Fibroblast of pulmonary artery (primary cell): ENCODE data around the gene STEAP1B.
"Not testable (repeated sequence)": the region's sequence is repeated elsewhere in the genome, so short reads cannot be mapped to it uniquely, and the experiment has no call there.

Experiments
- DNase-seq: peaks from one replicate; pipeline ENCODE4 v3.0.0-alpha.2; 2010; ENCODE audit warnings: low read depth
- H3K4me3 ChIP-seq: replicated peaks from 2 replicates; pipeline ENCODE4 v1.5.1; 2011; ENCODE audit warnings: low read depth, mild to moderate bottlenecking, control low read depth, low read length, moderate library complexity
- CTCF ChIP-seq: IDR thresholded peaks from 2 replicates; pipeline ENCODE4 v1.5.1; 2011; ENCODE audit warnings: mild to moderate bottlenecking, control low read depth, low read length, inconsistent platforms; ENCODE audit errors: missing control alignments

STEAP1B gene

GRCh38 chr7:22442882-22443369, 57.1 kb downstream of the STEAP1B start:
- TF ChIP-seq CTCF, result no peak
- no peak overlapping the region for H3K4me3 ChIP-seq
- DNase-seq, result no peak

- no peak for DNase-seq
- TF ChIP-seq CTCF, result no peak
Observed at GRCh38 chr7:22442187-22442881, 57.7 kb downstream of the STEAP1B start.

GRCh38 chr7:22441157-22441556, 58.8 kb downstream of the STEAP1B start:
- TF ChIP-seq CTCF, result no peak
- no peak for DNase-seq
- H3K4me3 ChIP-seq, result no peak overlapping the region

More at GRCh38 chr7:22442187-22442881, 57.7 kb downstream of the STEAP1B start:
- no peak overlapping the region for H3K4me3 ChIP-seq

- no peak for DNase-seq
- no peak for TF ChIP-seq CTCF
- H3K4me3 ChIP-seq, result no peak overlapping the region
Observed at GRCh38 chr7:22438994-22439393, 61.0 kb downstream of the STEAP1B start.

GRCh38 chr7:22436552-22436951, 63.4 kb downstream of the STEAP1B start:
- H3K4me3 ChIP-seq, DNase-seq: not testable (repeated sequence)

- no peak for DNase-seq
- no peak for TF ChIP-seq CTCF
Observed at GRCh38 chr7:22435720-22436119, 64.3 kb downstream of the STEAP1B start.

GRCh38 chr7:22435105-22435504, 64.9 kb downstream of the STEAP1B start:
- no peak for DNase-seq
- H3K4me3 ChIP-seq, result no peak overlapping the region
- TF ChIP-seq CTCF, result no peak

More at GRCh38 chr7:22435720-22436119, 64.3 kb downstream of the STEAP1B start:
- no peak overlapping the region for H3K4me3 ChIP-seq
